Measurements from ENCODE around the gene ZBED2.

ZBED2 gene

DNA sequence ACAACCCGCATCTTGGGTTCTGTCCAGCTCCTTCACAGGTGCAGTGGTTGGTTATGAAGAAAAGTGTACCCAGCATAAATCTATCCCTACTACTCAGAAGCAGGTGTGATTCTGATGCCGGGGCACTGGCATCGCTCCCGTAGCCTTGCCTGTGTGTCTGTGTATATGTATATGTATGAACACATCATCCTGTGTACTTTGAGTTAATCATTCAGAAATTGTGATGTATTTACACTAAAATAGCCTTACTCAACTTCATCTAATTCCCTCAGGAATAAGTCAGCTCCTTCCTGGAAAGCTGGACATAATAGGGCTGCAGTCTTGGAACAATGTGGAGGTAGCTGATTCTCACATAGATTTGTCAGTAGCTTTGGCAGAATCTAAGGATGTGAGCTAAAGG, 6.7 kb upstream of the ZBED2 start:
- DNase-seq = no peak

DNA sequence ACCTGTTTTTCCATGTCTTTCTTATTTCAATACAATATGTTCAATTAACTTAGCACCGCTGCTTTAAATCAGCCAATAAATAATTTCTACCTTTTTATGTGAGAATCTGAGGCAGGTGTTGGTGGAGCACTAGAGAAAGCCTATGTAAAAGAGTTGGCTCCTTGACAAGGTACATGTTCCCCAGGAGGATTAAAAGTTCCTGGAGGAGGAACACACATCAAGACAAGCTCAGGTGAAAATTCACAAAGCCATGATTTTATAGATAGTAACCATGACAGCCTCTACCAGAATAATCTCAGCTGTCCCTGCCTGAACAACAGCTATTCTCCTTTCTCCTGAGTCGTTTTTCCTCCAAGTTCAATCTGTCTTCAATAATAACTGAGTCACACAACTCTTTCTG, 3.4 kb upstream of the ZBED2 start:
- DNase-seq = no peak

DNA sequence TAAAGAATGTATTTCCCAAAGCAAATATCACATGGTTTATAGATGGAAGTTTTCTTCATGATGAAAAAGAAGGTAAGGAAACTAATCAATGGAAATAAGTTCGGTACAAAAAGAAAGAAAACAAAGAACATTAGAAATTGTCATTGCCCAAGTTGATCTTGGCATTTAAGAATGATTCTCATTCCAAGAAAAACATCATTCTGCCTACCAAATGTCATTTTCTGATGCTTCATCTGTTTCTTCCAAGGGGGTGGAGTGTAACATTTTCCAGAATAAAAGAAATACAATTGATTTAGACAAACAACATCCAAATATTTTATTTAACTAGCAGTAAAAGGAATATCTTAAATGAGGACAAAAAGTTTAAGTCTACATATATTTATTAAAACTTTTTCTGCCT, 3.0 kb upstream of the ZBED2 start:
- no peak for DNase-seq

DNA sequence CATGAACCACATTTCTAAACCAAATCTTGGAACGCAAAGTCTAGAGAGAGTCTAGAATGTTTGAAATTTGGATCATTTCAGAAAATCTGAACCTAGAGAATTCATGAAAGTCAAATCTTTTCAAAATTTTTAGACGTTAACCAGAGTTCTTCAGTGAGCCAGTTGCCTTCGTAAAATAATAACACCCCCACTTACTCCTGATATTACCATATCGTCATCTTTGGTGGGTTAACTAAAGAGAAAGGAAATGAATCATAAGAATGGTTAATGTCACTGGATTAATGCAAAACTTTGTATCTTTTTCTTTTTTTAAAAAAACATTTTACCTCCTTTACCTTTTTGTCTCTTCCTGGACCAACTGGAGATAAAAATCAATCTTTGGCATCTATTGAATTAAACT, 1.2 kb upstream of the ZBED2 start:
- no peak for DNase-seq

DNA sequence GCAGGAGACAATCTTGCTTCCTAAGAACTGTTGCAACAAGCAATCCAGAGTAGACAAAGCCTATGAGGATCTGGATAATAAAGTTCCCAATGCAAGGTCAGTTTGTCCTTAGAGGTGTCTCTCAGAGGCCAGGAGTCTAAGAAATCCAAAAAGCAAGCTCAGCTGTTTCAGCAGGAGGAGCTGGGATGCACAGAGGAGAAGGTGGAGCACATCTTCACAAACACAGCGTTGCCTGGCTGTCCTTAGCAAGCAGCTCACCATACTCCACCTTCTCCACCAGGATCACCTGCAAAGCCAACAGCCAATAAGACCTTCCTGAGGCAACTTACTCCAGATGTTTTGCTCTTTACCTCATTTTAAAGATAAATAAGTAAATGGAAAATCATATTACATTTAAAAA, 365 bp downstream of the ZBED2 start:
- DNase-seq = no peak

DNA sequence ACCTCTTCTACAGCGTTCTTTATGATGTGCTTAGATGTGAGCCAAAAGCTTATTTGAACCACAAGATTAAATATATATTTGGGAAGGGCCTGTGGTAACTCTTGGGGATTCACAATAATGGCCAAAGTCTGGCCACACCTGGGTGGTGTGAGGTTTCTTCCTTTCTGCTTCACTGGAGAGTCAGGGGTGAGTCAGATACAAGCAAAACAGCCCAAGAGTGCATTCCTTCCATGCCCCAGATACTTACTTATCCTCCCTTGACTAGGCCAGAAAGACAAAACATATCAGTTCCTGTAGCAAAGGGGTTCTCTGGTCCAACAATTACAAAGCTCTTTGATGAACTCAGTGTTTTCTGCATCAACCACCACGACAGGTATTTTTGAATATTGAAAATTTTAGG, 941 bp downstream of the ZBED2 start:
- DNase-seq = no peak

DNA sequence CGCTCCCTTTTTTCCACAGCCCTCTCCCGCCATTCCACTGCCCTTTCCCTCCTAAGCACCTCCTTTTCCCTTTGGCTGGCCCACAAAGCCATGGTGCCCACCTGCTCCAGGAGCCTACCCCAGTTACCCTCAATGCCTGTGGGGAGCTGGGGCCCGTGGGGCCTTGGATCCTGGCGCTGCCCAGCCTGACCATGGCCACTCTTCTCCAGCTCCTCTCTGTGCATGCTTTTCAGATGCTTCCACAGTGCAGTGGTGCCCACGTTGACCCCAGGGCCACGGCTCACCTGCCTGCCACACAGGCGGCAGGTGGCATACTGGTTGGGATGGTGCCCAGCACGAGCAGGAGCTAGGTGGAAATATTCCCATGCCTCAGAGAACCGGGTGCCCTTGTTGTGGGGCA, 1.5 kb downstream of the ZBED2 start:
- DNase-seq = no peak

DNA sequence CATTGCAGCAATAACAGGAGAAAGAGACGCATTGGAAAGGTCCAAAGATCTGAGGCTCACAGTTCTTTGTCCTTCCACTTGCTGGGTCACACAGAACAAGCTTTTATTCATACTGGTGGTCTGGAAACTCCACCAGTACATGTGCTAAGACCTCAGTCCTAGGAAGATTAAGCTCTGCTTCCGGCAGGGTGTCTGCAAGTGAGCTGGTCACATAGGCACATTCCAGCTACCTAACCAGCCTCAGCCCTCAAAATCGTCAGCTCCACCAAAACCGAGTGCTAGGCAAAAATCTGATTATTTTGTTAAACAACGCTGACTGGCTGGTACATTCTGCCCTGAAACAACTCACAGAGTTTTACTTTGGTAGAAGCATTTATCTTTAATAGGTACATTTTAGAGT, 2.2 kb downstream of the ZBED2 start:
- no peak for DNase-seq

DNA sequence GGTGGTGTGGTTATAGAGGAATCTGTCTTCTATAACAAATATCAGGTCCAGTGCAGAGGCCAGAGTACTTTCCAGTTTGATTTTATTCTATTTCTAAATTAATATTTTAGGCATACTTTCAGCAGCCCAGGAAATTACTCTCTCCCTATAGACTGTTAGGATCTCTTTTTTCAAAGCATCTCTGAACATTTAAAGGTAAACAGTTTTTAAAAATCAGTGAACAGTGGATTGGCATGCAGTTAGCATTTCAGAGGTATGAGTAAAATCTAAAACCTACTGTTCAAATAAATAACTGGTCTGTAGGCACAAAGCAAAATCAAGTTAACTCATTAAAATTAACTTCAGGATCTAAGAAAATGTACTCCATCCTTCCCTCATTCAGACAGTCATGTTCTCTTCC, 3.0 kb downstream of the ZBED2 start:
- no peak for DNase-seq

DNA sequence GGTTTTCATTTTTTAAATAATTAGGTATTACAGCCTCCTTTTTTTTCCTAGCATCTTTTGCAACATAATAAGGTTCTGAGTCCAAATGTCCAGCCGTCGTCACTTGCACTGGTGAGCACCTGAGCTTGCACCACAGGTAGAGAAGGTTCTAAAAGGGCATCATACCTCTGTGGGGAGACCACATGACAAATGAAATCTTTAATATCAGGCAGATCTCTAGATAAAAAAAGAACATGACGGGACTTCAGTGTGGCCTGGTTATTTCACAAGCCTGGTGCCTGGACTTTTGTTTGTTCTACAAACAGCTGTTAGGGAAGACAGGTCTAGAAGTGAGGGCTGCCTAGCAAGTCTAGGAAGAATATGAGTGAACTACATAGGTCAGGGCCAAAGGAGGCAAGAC, 3.6 kb downstream of the ZBED2 start:
- DNase-seq = no peak

DNA sequence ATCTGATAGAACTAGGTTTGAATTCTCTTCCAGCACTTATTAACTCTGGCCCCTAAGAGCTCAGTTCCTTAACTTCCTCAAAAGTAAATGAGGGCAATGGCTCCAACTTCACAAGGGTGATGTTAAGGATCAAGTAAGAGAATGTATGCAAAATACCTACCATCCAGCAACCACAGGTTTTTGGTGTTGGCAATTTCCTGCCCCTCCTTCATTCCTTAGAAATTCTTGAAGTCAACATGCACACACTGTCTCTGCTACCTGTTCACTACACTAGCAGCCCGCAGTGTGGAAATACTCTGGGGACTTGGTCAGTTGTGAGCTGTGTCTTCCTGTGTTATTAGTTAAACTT, 5.0 kb downstream of the ZBED2 start:
- no peak for DNase-seq

DNA sequence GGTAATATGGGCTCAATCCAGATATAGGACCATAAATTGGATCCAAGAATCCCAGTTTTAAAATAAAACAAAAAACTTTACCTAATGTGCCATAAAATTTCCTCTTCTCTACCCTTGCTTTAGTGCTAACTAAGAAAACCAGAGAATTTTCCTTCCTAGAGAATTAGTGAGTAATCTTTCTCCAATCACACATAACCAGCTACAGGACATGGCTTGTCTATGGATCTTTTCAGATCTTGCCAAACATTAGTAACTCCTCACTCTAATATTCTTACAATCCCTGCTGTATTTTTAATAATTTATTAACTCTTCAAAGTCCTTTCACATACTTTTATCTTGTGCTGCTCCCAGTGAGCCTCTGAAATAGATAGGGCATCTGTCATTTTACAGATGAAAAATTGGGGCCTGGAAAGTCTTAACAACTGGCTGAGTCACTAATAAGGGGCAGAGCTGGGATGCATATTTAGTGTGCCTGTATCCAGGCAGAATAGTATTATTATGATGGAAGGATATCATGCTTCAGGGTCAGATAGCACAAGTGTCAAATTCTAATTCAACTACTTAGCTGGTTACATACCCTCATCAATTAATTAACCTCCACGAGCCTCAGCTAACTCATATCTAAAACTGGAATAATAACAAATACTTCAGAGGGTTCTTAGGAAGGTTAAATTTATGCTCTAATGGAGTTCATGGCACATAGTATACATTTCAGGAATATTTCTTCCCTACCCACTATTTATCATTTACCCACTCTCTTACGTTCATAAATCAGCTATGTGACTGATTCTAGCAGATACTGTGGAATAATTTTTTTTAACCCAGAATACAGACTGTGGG, 5.6 kb downstream of the ZBED2 start:
- no peak for DNase-seq

DNA sequence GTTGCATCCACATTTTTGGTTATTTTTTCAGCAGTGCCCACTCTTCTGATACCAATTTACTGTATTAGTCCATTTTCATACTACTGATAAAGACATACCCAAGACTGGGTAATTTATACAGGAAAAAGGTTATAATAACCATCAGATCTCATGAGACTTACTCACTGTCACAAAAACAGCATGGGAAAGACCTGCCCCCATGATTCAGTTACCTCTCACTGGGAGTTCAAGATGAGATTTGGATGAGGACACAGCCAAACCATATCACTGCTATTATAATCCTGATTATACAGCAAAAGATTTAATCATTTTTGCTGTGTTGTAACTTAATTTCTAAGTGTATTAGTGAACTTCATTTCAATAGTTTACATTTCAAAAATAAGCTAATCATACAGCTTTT, 6.6 kb downstream of the ZBED2 start:
- DNase-seq = no peak

DNA sequence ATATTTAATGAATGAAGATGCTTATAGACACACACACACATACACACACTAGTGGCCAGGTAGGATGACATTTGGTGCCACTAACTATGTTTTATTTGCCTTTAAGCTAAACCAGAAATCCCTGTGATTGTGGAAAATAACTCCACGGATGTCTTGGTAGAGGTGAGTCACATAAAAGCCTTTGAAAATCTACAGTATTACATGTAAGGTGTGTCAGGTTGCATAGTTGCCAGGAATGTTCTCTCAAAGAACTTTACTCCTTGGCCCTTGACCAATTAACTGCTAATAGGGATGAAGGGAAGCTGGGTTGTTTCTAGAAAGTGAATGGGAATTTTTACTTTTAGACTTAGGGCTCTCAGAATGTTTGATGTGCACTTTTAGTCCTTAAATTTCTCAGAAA, 9.9 kb downstream of the ZBED2 start:
- no peak for DNase-seq

DNA sequence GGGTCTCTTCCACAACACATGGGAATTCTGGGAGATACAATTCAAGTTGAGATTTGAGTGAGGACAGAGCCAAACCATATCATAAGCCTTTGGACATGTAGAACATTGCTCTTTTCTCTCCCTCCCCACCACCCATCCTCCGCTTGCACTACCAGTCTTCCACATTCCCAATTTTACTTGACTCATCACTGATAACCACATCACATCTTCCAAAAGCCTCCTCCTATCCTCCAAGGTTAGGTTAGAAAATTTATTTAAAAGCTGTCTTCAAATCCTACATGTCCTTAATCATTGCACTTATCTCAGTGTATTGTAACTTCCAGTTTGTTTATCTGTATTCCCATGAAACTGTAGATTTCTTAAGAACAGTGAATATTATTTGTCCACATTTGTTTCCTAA, 10.4 kb downstream of the ZBED2 start:
- no peak for DNase-seq

DNA sequence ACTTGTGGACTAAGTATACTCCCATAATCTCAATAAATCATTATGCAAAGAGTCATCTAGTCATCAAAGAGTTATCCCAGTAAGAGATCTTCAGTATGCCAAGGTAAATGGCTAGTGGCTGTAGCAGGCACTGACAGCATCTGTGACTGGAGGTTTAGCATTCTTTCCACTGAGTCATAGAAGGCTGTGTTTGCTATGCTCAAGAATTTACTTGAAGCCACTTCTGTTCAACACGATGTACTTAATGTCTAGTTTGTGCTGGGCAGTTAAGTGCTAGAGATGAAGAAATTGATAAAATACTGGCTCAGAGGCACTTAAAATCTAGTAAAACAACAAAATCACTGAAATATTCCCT, 13.0 kb downstream of the ZBED2 start:
- no peak for DNase-seq

DNA sequence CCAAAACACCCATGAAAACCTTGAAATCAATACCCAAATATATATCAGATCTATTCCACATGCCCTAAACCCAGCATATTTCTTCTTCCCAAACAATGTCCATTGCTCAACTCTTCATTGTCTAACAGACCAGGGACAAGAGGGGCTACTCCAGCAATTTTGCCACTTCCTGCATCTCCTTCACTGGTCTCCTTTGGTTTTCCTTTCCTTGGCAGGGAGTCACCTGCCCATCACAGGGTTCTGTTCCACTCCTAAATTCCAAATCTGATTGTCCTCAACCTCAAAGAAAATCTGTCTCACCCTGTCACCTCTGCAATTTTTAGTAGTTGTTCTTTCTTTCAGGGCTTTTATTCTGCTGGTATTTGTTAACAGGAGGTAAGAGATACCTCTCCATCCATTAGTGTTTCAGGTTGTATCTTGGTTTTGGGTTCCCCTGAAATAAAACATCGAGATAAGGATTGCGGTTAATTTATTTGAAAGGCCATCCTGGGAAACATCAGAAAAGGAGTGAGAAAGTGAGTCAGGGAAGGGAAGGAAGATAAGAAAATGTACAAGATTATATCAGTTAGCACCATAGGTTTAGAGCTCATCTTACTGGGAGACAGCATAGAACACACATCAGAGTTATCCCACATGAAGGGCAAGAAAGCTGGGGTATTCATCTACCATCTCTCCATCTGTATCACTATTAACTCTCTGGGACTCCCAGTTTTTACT, 13.6 kb downstream of the ZBED2 start:
- DNase-seq = no peak

DNA sequence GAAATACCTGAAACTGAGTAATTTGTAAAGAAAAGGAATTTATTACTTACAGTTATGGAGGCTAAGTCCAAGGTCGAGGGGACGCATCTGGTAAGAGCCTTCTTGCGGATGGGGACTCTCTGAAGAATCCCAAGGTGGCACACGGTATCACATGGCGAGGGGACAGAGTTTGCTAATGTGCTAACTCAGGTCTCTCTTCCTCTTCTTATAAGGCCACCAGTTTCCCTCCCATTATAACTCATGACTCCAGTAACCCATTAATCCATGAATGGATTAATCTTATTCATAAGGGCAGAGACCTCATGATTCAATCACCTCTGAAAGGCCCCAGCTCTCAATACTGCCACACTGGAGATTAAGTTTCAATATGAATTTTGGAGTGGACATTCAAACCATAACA, 15.7 kb downstream of the ZBED2 start:
- DNase-seq = no peak

DNA sequence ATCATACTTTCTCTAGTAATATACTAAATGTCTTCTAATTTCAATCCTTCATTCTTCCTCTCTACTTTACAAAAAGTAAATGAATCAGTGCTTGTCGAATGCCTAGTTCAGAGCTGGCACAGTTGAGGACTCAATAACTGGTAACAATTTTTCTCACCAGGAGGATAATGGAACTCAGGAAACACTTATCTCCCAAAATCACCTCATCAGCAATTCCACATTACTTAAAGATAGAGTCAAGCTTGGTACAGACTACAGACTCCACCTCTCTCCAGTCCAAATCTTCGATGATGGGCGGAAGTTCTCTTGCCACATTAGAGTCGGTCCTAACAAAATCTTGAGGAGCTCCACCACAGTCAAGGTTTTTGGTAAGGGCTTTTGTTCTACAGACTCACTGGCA, 16.3 kb downstream of the ZBED2 start:
- no peak for DNase-seq

DNA sequence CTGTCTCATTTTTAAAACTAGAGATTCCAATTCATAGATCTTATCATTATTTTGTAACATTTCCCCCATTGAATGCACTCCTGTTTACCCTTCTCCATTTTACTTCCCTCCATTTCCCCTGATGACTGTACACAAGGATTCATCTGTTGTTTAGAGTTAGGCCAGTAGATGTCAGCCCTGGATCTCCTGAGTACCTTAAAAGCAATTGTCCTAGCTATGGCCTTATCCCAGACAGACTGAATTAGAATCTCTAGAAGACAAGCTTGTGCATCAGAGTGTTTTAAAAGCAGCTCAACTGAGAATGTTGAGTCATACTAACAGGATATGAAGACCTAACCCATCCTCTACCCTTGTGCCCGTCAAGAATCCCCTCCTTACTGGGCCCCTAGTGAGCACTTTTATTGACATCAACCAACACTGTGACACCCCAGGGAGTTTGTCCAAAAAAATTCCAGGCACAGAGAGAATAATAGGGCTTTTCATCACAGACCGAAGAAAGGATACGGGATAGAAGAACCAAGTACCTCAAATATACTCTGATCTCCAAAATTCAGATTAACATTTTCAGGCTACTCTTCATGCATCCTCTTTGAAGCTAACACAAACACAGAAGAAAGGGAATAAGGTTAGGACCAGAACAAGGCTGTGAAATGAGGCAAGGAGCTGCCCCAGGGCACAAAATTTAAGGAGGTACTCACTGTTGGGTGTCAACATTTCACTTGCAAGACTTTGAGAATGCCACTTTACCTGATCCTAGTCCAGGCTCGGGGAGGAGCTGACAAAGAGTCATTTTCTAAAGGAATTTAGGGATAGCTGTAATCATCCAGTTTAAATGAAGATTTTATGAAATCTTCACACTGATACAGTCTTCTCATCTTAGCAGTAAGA, 17.1 kb downstream of the ZBED2 start:
- no peak for DNase-seq

DNA sequence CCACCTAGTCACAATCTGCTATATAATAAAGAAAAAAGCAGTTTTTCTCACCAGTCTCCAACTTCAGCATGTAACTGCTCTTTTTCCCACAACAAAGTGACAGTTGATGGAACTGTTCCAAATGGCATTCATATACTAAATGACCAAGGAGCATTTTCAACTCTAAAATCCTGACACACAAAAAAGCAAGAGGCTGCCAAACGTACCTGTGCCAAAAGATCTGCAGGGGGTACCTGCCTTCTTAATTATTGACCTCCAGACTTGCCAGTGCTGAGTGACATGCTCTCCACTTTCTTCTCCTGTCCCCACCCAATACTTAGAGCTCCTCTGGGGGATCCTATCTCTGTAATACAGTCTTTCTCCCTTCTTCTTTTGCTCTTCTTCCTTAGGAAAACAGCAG, 18.0 kb downstream of the ZBED2 start:
- no peak for DNase-seq

DNA sequence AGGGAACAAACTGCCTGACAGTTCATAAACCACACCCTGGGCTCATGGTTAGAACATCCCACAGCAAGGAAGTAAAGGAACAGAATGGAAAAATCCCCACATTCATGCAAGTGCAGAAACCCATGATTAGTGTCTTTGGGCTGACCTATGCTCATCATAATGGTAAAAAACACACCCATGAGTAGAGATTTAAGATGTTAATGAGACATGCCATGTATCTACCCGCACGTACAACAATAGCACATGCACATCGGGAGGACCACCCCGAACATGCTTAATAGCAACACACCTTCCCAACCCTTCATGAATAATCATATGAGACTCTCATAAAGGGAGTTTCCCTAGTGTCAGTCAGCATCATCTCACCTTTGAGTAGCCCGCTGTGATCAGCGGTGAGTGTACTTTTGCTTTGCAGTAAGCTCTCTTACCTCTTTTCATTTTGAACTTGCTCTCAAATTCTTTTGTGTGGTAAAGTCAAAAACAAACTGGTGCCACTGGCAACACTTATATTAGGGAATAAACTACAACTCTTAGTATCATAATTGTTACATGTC, 23.2 kb downstream of the ZBED2 start:
- no peak for DNase-seq

DNA sequence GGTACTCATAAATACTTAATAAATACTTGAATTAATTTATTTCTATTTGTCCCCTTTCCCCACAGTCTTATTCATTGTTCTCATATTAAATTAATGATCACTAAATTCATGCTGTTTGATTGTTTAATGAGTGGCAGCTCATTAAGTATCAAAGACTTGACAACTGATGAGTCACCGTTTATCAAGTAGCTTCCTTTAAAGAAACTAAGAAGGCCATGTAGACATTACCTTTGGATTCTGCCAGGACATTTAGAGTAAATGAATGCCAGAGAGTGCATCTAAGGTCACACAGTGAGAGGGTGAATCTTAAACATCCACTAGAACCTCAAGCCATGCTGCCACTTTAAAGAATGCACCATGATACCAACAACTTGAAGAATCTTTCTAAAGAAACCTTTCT, 23.9 kb downstream of the ZBED2 start:
- DNase-seq = no peak

Measured in femur (tissue), 1 donor.